GM19395 (cell line): ENCODE data around the gene FXYD4.

Experiments used
- ATAC-seq: cut with Tn5 transposase; IDR thresholded peaks from one replicate; pipeline ENCODE4 v1.9.1; 2021; ENCODE audit warnings: mild to moderate bottlenecking, moderate library complexity; ENCODE audit not compliant: unreplicated experiment

FXYD4 gene

DNA sequence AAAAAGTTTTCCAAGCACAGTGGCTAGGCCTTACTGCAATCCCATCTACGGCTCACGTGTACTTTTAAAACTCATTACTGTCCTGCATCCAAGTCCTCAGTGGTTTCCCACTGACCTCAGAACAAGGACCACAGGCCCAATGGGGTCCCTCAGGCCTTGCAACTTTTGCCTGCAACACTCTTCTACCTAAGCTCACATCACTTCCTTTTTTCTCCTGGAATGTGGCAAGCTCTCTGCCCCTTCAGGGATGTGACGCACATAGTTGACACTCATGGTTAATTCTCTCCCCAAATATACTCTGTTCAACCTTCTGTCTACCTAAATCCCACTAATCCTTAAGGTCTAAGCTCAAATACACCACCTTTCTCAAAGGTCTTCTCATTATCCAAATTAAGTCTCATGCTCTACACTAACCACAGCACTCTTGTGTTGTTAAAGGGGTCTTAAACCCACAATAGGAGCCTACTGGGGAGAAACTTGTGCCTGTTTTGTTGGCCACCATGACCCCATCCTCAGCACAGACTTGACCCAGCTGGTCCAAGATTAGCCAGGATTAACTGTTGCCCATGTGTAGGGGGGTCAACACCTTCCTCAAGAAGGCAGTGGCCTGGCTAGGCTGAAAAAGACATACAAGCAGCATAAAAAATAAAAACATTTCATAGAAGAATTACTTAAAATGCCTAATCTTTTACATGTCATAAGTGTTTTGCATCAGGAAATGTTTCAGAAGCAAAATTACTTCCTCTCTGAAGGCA, 22.3 kb downstream of the FXYD4 start:
- no peak for ATAC-seq

DNA sequence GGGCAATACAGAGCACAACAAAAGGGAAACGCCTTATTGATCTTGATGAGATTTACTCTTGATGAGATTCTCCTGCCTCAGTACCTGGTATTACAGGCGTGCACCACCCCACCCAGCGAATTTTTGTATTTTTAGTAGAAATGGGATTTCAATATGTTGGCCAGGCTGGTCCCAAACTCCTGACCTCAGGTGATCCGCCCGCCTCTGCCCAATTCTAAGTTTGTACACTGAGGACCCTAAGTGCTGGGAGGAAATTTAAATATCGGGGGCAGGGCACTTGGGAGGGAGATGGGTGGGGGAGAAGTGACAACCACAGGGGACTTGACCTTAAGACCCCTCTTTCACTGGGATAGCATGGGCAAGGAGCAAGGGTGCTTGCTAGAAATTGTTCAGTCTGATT, 23.4 kb downstream of the FXYD4 start:
- ATAC-seq = no peak

DNA sequence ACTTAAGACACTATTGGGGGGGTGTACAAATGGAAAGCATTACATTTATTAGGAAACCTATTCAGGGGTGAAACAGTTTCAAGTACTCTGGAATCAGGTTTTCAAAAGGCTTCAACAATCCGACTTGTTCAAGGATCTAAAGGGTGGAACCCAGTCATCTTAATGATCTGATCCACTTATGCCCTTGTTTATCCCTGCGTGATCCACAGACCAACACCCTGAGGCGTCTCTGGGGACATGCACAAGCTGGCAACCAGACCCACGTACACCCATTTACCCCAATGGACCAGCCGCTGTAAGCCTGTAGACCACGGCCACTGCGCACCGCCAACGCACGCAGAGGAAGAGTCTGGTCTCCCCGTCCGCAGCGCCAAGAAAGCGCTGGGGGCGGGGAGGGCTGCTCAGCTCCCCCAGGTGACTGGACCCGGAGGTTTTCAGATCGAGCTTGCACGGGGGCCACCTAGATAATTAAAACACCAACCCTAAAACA, 24.2 kb downstream of the FXYD4 start:
- ATAC-seq = no peak

DNA sequence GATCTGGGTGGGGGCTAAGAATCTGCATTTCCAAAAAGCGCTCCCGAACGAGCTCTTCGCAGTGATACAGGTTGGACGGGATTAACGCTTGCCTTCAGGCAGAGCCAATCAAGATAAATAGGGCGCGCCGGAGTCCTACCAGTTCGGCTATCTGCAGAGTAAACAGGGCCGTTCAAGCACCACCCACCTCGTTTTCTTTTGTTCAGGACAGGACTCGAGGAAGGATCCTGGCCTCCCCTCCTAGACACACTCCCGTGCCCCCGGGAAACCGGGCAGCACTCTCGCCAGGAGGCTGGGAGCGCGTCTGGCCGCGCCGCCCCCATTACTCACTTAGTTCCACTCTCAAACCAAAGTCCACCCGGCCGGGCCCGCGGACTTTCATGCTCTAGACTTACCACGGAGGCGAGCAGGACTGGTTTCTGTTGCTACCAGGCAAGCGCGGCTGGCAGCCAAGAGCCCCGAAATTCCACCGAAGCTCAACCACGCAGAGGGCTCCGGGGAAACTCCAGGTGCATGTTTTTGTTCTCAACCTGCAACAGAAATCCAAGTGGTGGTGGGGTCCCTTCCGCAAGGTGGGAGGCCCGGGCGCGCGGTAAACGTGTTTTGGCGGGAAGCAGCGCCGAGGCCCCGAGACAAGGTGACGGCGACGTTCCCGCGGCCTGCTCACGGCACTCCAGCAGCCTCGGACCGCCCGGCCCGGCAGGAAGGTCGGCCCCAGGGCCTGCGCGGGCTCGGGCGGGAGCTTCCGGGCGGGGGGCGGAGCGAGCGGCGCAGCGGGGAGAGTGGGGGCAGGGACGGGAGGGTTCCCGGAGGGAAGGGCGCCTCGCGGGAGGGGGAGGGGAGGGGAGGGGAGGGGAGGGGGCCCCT, 24.9 kb downstream of the FXYD4 start:
- peak; percentile 37 for ATAC-seq

DNA sequence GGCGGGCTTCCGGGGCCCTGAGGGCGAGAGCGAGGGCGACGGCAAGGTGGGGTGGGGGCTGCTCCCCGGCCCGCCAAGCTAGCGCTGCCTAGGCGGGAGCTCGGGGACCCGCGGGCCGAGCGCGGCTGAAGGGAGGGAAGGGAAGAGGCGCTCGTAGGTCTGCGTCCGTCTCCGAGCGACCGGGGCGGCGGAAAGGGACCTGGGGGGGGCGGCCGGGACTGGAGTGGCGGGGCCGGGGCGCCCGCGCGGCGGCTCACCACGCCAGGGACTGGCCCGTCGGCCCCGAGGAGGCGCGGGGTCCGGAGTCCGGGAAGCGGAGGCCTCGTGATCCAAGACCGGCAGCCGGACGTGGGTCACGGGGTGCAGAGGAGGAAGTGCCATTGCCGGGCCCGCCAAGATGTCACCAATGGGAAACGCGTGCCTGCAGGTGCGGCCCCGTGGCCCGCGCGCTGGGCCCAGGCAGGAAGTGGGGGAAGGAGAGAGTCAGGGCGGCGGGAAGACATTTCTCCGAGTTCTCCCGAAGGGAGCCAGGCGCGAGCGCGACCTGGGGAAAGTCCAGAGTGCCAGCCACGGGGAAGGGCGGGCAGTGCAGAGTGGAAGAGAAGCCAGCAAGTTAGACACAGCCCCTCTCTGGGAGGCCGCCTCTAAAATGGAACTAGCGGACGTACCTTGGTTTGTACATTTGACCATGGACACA, 25.6 kb downstream of the FXYD4 start:
- peak; percentile 85 for ATAC-seq

DNA sequence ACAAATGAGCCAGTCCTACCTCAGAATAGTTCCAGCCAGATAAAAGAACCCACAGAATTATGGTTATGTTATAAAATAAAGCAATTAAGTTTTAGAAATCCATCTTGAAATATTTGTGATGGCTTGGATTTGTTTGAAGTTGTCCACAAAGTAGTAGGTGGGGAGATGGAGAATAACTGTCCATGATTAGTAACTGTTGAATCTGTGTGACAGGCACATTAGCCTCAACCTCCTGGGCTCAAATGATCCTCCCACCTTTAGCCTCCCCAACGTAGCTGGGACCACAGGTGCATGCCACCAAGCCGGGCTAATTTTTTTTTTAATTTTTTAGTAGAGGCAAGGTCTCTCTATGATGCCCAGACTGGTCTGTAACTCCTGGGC, 27.5 kb downstream of the FXYD4 start:
- ATAC-seq = no peak

DNA sequence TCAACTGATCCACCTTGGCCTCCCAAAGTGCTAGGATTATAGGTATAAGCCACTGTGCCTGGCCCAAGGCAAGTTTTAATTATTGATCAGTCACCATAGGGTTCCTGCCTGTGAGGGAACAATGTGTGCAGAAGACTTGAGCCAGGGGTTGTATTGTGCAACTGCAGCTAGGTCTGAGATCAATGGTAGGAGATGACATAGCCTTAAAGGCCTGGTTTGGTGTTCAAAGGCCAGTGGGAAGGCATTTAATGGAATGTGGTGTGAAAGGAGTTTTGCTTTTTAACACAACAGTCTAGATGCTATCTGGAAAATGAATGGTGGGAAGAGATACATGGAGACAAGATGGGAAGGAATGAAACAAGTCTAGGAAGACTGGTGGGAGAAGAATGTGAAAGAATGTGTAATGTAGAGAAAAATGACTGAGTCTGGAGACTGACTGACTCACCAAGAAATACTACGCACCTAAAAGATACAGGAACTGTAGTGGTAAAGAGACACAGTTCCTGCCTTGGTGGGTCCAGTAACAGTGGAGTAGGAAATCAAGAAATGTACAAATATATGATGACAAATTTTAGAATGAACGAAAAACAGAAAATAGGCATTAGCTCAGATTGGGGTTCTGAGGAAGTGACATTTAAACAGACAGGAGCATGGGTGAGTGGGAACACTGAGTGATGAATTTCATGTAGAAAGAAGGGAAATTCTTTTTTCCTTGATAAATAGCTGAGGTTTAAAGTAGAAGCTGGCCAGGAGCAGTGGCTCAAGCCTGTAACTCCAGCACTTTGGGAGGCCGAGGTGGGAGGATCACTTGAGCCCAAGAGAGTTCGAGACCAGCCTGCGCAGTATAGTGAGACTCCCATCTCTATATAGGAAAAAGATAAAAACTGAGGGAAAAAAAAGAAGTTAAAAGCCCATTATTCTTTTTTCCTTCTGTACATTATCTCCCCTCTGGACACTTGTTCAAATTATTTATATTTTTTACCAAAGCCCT, 28.2 kb downstream of the FXYD4 start:
- no peak for ATAC-seq

DNA sequence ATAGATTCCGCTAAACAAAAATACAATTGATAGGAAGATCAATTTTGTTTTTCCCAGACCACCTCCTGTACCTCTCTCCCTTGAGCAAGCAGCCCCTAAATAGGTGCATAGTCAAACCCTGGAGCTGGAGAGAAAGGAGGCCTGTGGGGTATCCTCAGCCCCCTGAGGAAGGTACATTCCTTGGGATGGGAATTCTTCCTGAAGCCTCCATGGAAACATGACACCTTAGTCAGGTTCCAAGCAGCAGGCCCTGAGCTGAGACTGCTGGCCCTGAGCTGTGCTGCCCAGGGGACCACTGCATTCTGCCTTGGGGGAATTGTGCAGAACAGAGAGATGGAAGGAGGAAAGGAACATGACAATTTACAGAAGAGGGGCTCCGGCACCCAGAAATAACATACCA, 30.2 kb downstream of the FXYD4 start:
- ATAC-seq = no peak

DNA sequence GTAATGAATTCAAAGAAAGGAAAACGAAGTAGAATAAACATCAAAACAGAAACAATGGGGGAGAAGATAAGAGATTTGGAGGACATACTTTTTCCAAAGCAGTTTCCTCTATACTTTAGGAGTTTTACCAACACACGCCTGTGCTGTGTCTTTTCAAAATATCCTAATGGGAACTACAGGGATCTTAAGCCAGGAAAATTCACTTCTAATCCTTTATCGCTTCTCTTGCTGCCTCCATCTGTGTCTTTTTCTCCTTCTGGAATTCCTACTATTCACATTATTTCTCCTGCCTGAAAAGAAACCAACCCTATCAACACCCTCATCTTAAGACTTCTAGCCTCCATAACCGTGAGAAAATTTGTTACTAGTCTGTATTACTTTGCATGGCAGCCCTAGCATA, 30.7 kb downstream of the FXYD4 start:
- ATAC-seq = no peak

DNA sequence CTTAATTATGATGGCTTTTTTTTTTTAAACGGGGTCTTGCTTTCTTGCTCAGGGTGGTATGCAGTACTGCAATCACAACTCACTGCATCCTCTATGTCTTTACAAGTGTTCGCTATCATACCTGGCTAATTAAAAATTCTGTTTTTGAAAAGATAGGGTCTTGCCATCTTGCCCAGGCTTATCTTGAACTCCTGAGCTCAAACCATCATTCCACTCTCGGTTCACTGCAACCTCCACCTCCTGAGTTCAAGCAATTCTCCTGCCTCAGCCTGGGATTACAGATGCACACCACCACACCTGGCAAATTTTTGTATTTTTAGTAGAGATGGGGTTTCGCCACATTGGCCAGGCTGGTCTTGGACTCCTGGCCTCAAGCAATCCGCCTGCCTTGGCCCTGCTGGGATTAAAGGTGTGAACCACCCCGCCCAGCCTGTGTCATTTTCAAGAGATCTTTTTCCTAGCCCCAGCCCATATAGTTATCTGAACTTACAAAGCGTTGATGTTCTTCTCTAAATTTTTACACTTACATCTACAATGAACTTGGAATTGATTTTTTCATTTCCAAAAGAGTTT, 31.5 kb downstream of the FXYD4 start:
- no peak for ATAC-seq

DNA sequence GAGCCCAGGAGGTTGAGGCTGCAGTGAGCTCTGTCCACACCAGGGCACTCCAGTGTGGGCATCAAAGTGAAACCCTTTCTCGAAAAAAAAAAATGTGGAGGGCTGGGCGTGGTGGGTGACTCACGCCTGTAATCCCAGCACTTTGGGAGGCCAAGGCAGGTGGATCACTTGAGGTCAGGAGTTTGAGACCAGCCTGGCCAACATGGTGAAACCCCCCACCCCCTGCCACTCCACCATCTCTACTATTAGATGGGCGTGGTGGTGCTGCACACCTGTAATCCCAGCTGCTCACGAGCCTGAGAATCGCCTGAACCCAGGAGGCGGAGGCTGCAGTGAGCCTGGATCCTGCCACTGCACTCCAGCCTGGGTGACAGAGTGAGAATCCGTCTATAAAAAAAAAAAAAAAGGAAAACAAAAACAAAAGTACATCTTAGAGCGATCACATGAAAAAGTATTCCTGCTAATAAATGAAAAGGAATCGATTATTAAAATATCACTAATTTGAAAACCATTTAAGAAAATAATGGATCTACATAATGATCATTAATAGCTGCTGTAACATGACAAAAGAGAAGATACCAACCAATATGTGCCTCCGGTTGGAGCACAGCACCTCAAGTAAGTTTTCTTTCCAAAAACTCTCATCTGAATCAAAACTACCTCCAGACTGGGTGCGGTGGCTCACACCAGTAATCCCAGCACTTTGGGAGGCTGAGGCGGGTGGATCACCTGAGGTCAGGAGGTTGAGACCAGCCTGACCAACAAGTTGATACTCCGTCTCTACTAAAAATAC, 32.7 kb downstream of the FXYD4 start:
- ATAC-seq = no peak

DNA sequence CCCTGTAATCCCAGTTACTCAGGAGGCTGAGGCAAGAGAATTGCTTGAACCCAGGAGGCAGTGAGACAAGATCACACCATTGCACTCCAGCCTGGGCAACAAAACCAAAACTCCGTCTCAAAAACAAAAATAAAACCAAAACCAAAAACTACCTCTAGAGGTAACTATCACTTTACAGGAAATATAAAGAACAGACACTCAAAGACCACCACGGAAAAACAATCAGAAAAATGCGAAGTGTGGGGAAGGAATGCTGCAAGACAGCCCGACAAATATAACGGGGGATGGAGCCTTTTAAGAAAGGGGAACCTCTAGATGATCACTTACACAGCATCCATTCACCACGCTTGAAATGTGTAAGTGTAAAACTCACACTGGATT, 33.3 kb downstream of the FXYD4 start:
- no peak for ATAC-seq

DNA sequence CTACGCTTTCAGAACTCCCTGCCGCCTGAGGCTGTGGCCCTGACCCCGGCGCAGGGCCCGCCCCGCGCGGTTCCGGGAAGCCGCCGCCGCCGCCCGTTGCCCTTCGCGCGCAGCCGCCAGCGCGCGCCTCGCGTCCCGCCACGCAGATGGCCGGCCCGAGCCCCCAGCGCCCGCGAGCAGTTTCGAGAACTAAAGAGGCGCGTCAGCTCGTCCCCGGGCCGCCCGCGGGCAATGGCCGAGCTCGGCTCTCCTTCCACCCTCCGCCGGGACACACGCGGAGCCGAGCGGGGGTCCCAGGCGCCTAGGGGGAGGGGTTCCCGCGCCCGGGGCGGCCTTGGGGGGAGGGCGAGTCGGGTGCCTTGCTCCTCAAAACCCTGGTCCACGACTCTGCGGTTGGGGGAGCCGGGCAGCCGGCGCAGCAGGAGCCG, 35.7 kb downstream of the FXYD4 start:
- ATAC-seq = no peak

DNA sequence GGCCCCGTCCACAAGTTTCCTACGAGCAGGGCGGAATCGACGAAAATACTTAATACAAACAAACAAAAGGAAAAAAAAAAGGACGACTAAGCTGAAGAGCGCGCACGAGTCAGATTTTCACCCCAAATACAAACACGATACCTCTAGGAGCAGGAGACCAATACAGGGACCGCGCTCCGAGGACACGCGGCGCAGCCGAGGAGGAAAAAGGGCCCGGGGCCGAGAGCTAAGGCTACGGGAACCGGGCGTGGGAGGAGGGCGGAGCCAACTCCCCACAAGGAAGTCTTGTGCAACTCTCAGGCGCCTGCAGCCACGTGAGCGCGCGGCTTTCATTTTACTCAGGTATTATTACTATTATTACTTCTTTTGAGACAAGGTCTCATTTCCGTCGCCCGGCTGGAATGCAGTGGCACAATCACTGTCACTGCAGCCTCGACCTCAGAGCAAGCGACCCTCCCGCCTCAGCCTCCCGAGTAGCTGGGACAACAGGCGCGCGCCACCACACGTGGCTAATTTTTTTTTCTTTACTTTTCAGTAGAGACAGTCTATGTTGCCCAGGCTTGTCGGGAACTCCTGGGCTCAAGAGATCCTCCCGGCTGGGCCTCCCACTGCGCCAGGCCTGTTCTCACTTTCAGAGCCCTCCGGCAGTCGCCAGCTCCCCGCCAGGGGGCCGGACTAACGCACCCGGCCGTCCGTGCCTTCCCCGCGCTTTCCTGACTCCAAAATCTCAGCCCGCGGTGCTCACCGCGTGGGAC, 36.3 kb downstream of the FXYD4 start:
- peak; percentile 55 for ATAC-seq

DNA sequence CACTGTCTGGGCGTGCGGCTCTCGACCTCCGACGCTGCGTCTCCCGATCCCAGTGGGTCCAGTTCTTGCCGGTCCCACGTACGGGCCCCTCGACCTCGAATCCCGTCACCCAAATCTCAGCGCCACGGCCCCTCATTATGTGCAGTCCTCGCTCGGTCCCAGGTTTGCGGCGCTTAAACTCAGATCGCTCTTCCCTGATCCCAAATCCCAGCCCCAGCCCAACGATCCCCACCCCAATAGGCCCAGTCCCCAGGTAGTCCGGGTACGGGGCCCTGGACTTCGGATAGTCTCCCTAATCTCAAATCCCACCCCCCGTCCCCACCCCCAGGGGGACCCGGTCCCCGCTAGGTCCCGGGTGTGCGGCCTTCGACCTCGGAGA, 36.9 kb downstream of the FXYD4 start:
- ATAC-seq = peak; percentile 0

DNA sequence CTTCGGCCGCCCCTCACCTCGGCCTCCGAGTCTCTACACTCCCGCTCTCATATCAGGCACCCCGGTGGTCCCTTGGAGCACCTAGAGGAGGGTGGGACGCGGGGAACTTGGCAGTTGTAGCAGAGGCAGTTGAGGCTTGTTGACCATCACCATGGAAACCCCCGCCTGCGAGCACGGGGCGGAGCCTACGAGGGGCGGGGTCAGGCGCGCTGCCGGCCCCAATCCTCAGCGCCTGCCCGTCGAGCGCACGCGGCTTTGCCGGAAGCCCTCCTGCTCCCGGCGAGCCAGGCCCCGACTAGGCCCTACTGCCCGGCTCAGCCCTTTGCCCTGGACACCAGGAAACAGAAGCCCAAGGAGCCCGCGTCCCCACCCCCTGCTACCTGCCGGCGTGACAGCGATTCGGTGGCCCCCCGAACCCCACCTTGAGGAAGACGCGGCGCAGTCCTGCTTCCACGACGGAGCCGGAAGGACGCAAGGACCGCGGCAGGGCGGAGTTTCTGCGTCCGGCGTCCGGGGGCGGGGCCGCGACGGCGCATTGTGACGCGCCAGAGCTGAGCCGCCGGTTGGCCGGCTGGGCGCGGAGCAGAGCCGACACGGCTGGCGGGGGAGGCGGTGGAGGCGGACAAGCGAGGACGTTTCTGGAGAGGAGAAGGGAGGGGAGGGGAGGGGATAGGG, 37.4 kb downstream of the FXYD4 start, which contains the start of gene HNRNPF:
TSS of gene HNRNPF (minus strand) at position 477 of the 675 bp plus-strand sequence. CDS start 21,302 bp downstream, outside the sequence.
- peak; percentile 69 for ATAC-seq

DNA sequence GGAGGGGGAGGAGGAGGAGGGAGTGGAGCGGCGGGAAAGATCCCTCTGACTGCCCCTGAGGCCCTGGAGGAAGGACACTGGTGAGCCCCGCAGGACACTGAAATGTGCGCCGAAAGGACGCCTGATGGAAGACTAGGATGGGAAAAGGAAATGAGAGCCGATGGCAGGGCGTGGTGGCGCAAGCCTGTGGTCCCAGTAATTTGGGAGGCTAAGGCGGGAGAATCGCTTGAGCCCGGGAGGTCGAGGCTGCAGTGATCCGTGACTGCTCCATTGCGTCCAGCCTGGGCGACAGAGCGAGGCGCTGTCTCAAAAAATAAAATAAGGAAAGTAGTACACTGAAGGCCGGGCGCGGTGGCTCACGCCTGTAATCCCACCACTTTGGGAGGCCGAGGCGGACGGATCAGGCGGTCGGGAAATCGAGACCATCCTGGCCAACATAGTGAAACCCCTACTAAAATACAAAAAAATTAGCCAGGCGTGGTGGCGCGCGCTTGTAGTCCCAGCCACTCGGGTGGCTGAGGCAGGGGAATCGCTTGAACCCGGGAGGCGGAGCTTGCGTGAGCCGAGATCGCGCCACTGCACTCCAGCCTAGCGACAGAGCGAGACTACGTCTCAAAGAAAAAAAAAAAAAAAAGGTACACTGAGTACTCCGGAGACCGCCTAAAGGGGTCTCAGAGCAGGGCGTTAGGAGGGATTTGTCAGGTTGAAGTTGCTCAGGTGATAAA, 38.1 kb downstream of the FXYD4 start:
- peak; percentile 0 for ATAC-seq
